GM10248 (cell line): ENCODE results near the gene PAX6.

Experiments used
- CTCF ChIA-PET: fragments of 300-600 bp; sonication (Branson Sonifier 250); formaldehyde crosslinking; extraction: SDS; loops from one replicate; lab custom pipeline; 2021; ENCODE audit warnings: antibody characterized with exemption; lab: Yijun Ruan, JAX
- POLR2A ChIA-PET: fragments of 350-650 bp; sonication (Branson Sonifier 250); formaldehyde crosslinking; extraction: SDS; loops from one replicate; lab custom pipeline; 2020; ENCODE audit warnings: antibody characterized with exemption; lab: Yijun Ruan, JAX
- DNase-seq: peaks from one replicate; pipeline ENCODE4 v3.0.0; 2012; ENCODE audit errors: extremely low spot score
- TF ChIP-seq, protein P1 (sequence below): IDR thresholded peaks from 2 replicates; pipeline ENCODE4 v1.5.1; 2012; ENCODE audit warnings: mild to moderate bottlenecking, low read depth; ENCODE audit errors: extremely low read depth, missing control alignments, control extremely low read depth

The PAX6 gene

DNA sequence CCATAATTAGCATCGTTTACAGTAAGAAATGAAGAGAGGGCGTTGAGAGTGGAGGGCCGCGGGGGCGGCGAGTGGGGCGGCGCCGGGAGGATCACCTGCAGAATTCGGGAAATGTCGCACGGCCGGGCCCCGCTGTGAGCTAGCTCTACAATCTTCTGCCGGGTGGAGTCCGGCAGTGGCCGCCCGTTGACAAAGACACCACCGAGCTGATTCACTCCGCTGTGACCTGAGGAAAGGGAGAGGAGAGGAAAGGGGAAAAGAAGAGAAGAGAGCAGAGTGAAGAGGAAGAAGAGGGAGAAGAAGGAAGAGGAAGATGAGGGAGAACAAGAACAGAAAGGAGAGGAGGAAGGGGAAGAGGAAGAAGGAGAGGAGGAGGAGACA is 8.5 kb downstream of the PAX6 start:
- TF ChIP-seq, protein P1, sequence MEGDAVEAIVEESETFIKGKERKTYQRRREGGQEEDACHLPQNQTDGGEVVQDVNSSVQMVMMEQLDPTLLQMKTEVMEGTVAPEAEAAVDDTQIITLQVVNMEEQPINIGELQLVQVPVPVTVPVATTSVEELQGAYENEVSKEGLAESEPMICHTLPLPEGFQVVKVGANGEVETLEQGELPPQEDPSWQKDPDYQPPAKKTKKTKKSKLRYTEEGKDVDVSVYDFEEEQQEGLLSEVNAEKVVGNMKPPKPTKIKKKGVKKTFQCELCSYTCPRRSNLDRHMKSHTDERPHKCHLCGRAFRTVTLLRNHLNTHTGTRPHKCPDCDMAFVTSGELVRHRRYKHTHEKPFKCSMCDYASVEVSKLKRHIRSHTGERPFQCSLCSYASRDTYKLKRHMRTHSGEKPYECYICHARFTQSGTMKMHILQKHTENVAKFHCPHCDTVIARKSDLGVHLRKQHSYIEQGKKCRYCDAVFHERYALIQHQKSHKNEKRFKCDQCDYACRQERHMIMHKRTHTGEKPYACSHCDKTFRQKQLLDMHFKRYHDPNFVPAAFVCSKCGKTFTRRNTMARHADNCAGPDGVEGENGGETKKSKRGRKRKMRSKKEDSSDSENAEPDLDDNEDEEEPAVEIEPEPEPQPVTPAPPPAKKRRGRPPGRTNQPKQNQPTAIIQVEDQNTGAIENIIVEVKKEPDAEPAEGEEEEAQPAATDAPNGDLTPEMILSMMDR: no peak
- CTCF ChIA-PET: no interaction called here
- DNase-seq: peak; percentile 16
- POLR2A ChIA-PET: no interaction called here

DNA sequence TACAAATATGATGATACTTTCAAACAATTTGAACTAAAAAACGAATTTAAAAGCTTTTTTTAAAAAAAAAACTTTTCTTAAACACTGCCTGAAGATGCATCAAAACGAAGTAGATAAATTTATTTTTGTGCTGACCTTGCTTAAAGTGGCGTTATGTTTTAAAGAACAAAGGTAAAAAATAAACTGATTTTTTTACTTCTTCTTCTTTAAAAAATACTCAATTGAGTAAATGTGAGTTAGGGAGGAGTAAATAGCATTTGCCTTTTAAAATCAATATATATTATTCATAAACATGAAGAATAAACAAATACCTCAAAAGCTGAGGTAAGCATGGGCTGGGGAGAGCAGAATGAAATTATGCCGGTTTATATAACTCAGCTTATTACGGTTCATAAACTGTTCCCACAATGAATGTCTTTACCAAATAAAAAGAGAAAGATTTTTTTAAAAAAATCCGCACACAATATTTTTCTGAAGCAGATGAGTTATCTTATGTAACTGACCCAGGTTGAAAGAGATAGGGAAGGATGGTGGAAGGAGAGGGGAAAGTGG is 9.0 kb downstream of the PAX6 start:
- TF ChIP-seq, protein P1: no peak
- ChIA-PET POLR2A (no interaction called here), CTCF (no interaction called here)
- no peak for DNase-seq

DNA sequence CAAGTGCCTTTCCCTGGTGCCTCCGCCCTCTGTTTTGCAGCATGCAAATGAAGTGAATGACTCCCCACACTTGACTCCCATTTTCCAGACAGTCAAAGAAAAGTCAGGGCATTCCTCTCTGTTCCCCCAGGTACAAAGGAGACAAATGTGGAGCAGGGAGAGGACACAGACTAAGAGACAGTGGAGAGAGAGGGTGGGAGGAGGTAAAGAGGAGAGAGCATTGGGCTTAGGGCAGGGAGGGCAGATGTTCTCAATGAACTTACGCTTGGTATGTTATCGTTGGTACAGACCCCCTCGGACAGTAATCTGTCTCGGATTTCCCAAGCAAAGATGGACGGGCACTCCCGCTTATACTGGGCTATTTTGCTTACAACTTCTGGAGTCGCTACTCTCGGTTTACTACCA is 9.8 kb downstream of the PAX6 start:
- ChIA-PET CTCF (no interaction called here), POLR2A (interaction anchor here (0.7 kb wide), 1 partner anchor 636 kb away, joined by 3 read pairs; no protein-coding TSS in a partner anchor)
- peak; percentile 8 for DNase-seq
- TF ChIP-seq, protein P1: no peak

DNA sequence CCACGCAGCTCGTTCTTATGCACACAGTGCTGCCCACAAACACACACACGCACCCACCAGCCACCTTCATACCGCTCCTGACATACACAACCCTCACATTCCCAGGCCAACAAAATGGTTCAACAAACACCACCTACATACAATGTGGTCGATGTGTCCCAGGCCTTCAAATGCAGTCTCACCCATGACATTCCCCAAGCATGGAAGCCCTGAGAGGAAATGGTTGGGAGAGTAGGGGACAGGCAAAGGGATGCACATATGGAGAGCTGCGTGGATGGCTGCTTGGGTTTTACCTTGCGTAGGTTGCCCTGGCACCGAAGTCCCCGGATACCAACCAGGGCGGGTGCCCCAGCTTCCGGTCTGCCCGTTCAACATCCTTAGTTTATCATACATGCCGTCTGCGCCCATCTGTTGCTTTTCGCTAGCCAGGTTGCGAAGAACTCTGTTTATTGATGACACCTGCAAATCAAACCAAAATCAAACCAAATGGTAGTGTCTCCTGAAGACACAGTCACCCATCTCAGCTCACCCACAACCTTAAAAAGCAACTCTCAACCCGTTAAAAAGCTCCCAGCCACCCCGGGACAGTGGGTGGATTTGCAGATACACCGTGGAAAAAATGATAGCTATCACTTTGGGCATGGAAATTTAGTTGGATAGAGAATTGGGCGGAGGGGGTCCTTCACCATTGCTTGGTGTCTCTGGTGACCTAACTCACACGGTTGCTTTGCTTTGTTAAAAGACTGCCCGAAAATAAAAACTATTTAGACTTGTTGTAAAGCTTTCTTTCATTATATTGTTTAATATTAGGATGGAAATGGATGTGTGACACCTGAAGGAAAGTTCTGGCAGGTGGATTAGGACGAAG is 10.5 kb downstream of the PAX6 start:
- peak; percentile 11 for DNase-seq
- TF ChIP-seq, protein P1: no peak
- ChIA-PET CTCF (no interaction called here), POLR2A (interaction anchor here (0.7 kb wide), 1 partner anchor 637 kb away, joined by 3 read pairs; no protein-coding TSS in a partner anchor)

DNA sequence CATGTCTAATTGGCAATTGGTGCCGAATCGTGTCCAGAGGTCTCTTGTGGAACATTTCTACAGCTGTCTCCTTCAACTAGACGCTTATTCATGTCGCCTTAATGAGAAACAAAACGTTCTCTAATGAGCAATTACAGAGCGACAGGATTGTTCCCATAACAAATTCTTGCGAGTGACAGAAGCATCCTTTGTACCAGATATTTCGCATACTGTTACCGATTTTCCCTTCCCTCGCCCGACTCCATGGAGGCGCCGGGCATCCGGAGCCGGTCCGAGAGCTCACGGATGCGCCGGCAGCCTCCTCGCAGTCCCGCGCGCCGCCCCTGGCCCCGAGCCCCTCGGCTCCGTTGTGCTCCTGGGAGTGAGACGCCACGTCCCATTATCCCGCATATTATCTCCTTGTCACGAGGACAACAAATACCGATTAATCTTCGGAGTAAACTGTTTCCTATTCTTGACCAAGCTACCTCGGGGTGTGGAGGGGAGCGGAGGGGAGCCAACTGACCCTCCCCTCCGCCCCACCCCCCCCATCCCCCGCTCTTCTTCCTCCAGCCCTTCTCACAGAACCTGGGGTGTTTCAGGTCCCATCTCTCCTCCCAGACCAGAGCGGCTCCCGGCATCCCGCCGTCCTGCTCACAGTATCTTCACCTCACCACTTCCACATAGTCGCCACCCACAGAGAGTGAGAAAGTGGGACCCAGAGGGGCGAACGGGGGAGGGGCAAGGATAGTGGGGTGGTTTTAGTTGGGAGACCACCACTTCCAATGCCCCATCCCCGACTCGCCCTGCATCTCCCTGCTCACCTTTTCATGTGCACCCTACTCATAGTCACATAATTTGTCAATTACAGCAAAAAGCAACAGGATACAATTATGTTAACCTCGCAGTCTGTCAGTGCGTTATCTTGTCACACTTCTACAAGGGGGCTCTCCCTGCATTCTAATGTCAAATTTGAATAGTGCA is 11.4 kb downstream of the PAX6 start:
- POLR2A ChIA-PET: no interaction called here
- TF ChIP-seq, protein P1: no peak
- DNase-seq: peak; percentile 8
- CTCF ChIA-PET: interaction anchor here (0.9 to 1.9 kb wide), 4 partner anchors 10 to 402 kb away, joined by 3 to 5 read pairs (median 4); no protein-coding TSS in a partner anchor
